Fibroblast of lung (primary cell): Measurements from ENCODE around the gene SLC7A4. TPM values are rescaled to one million over a fixed set of nuclear protein-coding genes. Genes with fewer than 3 reads are reported as not detected.

Experiments used
- DNase-seq, 2 donors: peaks; one replicate each; pipeline versions ENCODE4 v3.0.0 to v3.0.0-alpha.2; 2010; ENCODE audit warnings: low read depth in 2 of 2
- H2AFZ ChIP-seq: 2 replicates; pipeline ENCODE4 v1.5.1; 2012; ENCODE audit warnings: low read length, control low read depth, inconsistent platforms
- H3K27ac ChIP-seq: 2 replicates; pipeline ENCODE4 v1.5.1; 2011; ENCODE audit warnings: low read length, control low read depth; ENCODE audit not compliant: insufficient read depth
- H3K27me3 ChIP-seq: 2 replicates; pipeline ENCODE4 v1.5.1; 2011; ENCODE audit warnings: mild to moderate bottlenecking, low read length; ENCODE audit not compliant: control insufficient read depth, insufficient read depth
- H3K36me3 ChIP-seq: 2 replicates; pipeline ENCODE4 v1.5.1; 2011; ENCODE audit warnings: low read length; ENCODE audit not compliant: control insufficient read depth, insufficient read depth
- H3K4me1 ChIP-seq: 2 replicates; pipeline ENCODE4 v1.5.1; 2011; ENCODE audit warnings: low read length; ENCODE audit not compliant: control insufficient read depth, insufficient read depth; ENCODE audit errors: extremely low read depth
- H3K4me2 ChIP-seq: 2 replicates; pipeline ENCODE4 v1.5.1; 2011; ENCODE audit warnings: low read length, control low read depth; ENCODE audit not compliant: insufficient read depth; ENCODE audit errors: extremely low read depth
- H3K4me3 ChIP-seq, 4 experiments: fragments of 200-600 bp in 1 of 4; sonication (generic) in 1 of 4; replicated peaks in 1 of 4; 2 replicates each; pipeline ENCODE4 v1.5.1; 2011 to 2016; ENCODE audit warnings: low read length in 4 of 4, low read depth in 3 of 4, mild to moderate bottlenecking in 3 of 4, control low read depth in 2 of 4, inconsistent platforms in 1 of 4, mixed read lengths in 1 of 4; ENCODE audit not compliant: insufficient read depth in 1 of 4; ENCODE audit errors: control extremely low read depth in 1 of 4
- H3K79me2 ChIP-seq: 2 replicates; pipeline ENCODE4 v1.5.1; 2012; ENCODE audit warnings: mild to moderate bottlenecking, low read length, inconsistent platforms; ENCODE audit not compliant: control insufficient read depth, insufficient read depth
- H3K9ac ChIP-seq: 2 replicates; pipeline ENCODE4 v1.5.1; 2011; ENCODE audit warnings: mild to moderate bottlenecking, low read length, control low read depth; ENCODE audit not compliant: insufficient read depth
- H3K9me3 ChIP-seq: 2 replicates; pipeline ENCODE4 v1.5.1; 2012; ENCODE audit warnings: low read depth, low read length; ENCODE audit not compliant: control insufficient read depth, insufficient read depth
- H4K20me1 ChIP-seq: 2 replicates; pipeline ENCODE4 v1.5.1; 2011; ENCODE audit warnings: low read length; ENCODE audit not compliant: control insufficient read depth, insufficient read depth; ENCODE audit errors: extremely low read depth
- EZH2 ChIP-seq: IDR thresholded peaks from 2 replicates; pipeline ENCODE4 v1.5.1; 2012; ENCODE audit warnings: low read length, control low read depth, mild to moderate bottlenecking; ENCODE audit errors: missing control alignments
- polyA plus RNA-seq, 2 donors: library from polyadenylated mRNA; depleted of rRNA in 1 of 2; stranded (reverse) in 1 of 2; unstranded in 1 of 2; fragments of >200 nt; gene quantifications; 2 replicates each; pipeline ENCODE4 v1.2.1, GENCODE V29; 2011 to 2012; ENCODE audit warnings: missing spikeins in 1 of 2
- total RNA-seq: library from RNA; depleted of rRNA; stranded (reverse); fragments of >200 nt; gene quantifications from 2 replicates; pipeline ENCODE4 v1.2.1, GENCODE V29; 2014
- TF ChIP-seq, protein P1 (sequence below), 2 donors: IDR thresholded peaks in 1 of 2; conservative IDR thresholded peaks in 1 of 2; 1 replicate in 1 of 2; 2 replicates in 1 of 2; pipeline ENCODE4 v1.5.1; 2011 to 2012; ENCODE audit warnings: low read length in 2 of 2, control low read depth in 1 of 2, inconsistent platforms in 1 of 2, low read depth in 1 of 2, mild to moderate bottlenecking in 1 of 2

The SLC7A4 gene
- total and polyA plus RNA-seq, 2 donors (not counting 1 experiment from before 2014, with no cell fraction given) = 0.83 to 0.92 TPM

DNA sequence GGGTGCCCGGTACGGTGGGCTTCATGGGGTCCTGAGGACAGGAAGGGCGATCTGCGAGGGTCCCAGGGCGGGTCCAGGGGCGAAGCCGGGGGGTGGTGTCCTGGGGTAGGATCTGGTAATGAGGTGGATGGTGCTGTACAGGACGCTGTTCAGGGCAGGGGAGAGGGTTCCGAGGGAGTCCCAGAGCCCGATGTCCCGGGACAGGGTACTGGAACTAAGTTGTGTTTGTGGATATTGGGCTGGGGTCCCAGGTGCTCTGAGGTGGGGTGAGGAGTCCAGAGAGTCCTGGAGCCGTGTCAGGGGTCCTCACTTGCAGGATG lies 49.8 kb downstream of the SLC7A4 start:
- TF ChIP-seq, protein P1, sequence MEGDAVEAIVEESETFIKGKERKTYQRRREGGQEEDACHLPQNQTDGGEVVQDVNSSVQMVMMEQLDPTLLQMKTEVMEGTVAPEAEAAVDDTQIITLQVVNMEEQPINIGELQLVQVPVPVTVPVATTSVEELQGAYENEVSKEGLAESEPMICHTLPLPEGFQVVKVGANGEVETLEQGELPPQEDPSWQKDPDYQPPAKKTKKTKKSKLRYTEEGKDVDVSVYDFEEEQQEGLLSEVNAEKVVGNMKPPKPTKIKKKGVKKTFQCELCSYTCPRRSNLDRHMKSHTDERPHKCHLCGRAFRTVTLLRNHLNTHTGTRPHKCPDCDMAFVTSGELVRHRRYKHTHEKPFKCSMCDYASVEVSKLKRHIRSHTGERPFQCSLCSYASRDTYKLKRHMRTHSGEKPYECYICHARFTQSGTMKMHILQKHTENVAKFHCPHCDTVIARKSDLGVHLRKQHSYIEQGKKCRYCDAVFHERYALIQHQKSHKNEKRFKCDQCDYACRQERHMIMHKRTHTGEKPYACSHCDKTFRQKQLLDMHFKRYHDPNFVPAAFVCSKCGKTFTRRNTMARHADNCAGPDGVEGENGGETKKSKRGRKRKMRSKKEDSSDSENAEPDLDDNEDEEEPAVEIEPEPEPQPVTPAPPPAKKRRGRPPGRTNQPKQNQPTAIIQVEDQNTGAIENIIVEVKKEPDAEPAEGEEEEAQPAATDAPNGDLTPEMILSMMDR (conservative IDR thresholded peaks at IDR 0.05 in 1 of 2, IDR thresholded peaks at IDR 0.05 in 1 of 2; ENCODE audit: low read depth in 1 of 2, low read length in 2 of 2) = no peak
- TF ChIP-seq EZH2 = no peak
- no peak for DNase-seq
- H4K20me1 ChIP-seq = no peaks in the 10 kb centered on the region
- H3K9ac ChIP-seq = peak overlapping the region; percentile 91
- H3K27me3 ChIP-seq = no peaks in the 10 kb centered on the region
- peak overlapping the region; percentile 87 for H3K27ac ChIP-seq
- H3K4me3 ChIP-seq = peak overlapping the region; percentile 86 to 98 (median 94)
- peak overlapping the region; percentile 96 for H3K4me2 ChIP-seq
- H3K4me1 ChIP-seq = peaks cover 11% of the 10 kb centered on the region
- peaks cover 15% of the 10 kb centered on the region for H3K79me2 ChIP-seq
- H2AFZ ChIP-seq = peak overlapping the region; percentile 79
- H3K36me3 ChIP-seq = peaks cover 4% of the 10 kb centered on the region
- H3K9me3 ChIP-seq = peaks cover 2% of the 10 kb centered on the region

DNA sequence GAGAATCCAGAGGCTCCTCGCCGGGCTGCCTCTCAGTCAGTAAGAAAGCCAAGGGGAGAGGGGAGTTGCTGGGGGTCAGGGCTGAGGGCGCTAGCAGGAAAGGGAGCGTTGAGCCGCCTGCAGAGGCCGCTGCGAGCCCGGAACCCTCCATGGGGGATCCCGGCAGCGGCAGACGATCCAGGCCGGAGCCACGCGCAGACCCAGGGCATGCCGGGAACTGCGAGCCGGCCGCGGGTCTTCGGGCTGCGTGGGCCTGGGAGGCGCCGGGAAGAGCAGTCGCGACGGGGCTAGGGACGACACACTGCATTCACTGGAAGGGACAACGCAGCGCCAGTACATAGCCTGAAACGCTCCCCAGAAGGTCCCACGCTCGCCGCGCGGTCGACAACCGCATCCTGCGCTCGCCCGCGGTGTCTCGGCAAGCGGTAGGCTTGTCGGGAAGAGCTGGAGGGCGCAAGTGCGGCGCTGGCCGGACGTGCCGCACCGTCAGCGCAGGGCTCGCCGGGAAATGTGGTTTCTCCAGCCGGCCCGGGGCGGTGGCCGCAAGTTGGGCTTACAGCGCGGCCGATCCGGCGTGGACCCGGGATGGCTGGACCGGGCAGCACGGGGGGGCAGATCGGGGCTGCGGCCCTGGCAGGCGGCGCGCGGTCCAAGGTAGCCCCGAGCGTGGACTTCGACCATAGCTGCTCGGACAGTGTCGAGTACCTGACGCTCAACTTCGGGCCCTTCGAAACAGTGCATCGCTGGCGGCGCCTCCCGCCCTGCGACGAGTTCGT lies 50.4 kb downstream of the SLC7A4 start, which contains the start of gene LZTR1:
Gene LZTR1, plus strand, starts transcription at position 511 of the 776 bp plus-strand sequence. Its CDS starts 75 bp downstream, at position 586.
- peak within 1 kb of the TSS; percentile 92 for H2AFZ ChIP-seq
- no peaks in the 10 kb centered on the region for H4K20me1 ChIP-seq
- H3K9ac ChIP-seq = peak within 1 kb of the TSS; percentile 91

More for the DNA sequence above, 50.4 kb downstream of the SLC7A4 start, which contains the start of gene LZTR1:
- H3K79me2 ChIP-seq = peaks cover 15% of the 10 kb centered on the region
- peaks cover 11% of the 10 kb centered on the region for H3K4me1 ChIP-seq
- H3K4me2 ChIP-seq = peak within 1 kb of the TSS; percentile 96
- no peaks in the 10 kb centered on the region for H3K27me3 ChIP-seq
- peak within 1 kb of the TSS; percentile 87 for H3K27ac ChIP-seq
- H3K4me3 ChIP-seq = peak within 1 kb of the TSS; percentile 86 to 98 (median 94)
- DNase-seq = peak; percentile 82 to 87
- TF ChIP-seq, protein P1 (conservative IDR thresholded peaks at IDR 0.05 in 1 of 2, IDR thresholded peaks at IDR 0.05 in 1 of 2; ENCODE audit: low read depth in 1 of 2, low read length in 2 of 2) = peak; percentile 47 to 64
- no peak for TF ChIP-seq EZH2
- H3K36me3 ChIP-seq = peaks cover 4% of the 10 kb centered on the region
- H3K9me3 ChIP-seq = peaks cover 2% of the 10 kb centered on the region
